ENCODE data around the gene VSTM2L. TPM values are rescaled to one million over a fixed set of nuclear protein-coding genes. Genes with fewer than 3 reads are reported as not detected.

Gene VSTM2L
- total RNA-seq, 1 donor from 2014 or later: not detected

DNA sequence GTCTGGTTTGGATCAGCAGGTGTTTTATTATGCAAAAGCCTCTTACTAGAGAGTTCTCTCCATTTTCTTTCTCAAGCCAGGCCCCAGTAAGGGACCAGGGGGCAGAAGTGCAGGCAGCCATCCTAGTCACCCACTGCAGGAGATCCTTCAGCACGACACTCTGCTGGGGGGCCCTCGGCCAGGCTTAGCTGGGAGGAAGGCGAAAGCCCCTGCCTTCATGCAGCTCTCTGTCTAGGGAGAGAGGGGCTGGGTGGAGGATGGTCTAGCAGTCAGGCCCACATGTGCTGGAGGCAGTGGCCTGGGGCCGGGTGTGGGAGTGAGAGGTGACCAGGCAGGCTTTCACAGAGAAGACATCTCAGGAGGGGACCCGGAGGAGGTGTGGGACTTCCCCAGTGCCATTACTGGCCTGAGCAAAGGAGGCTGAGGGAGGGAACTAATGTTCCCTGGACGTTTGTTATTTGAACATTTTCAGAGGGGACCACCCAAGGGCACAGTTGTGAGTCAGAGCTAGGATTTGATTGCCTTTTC is 33.5 kb upstream of the VSTM2L start:
- Mint-ChIP-seq H3K27me3 (no peaks in the 10 kb centered on the region), H3K36me3 (ENCODE audit: low read depth) (peaks cover 92% of the 10 kb centered on the region), H3K27ac (peak overlapping the region; percentile 24), H3K9me3 (no peaks in the 10 kb centered on the region), H3K4me1 (no peaks in the 10 kb centered on the region), H3K4me3 (no peak overlapping the region)
- ChIA-PET CTCF (no interaction called here), POLR2A (no interaction called here)
- DNase-seq (no peak), ATAC-seq (ENCODE audit: low read depth) (no peak)
- intact Hi-C loops (cut with micrococcal nuclease): no loop called here
- TF ChIP-seq, protein P1, sequence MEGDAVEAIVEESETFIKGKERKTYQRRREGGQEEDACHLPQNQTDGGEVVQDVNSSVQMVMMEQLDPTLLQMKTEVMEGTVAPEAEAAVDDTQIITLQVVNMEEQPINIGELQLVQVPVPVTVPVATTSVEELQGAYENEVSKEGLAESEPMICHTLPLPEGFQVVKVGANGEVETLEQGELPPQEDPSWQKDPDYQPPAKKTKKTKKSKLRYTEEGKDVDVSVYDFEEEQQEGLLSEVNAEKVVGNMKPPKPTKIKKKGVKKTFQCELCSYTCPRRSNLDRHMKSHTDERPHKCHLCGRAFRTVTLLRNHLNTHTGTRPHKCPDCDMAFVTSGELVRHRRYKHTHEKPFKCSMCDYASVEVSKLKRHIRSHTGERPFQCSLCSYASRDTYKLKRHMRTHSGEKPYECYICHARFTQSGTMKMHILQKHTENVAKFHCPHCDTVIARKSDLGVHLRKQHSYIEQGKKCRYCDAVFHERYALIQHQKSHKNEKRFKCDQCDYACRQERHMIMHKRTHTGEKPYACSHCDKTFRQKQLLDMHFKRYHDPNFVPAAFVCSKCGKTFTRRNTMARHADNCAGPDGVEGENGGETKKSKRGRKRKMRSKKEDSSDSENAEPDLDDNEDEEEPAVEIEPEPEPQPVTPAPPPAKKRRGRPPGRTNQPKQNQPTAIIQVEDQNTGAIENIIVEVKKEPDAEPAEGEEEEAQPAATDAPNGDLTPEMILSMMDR (IDR thresholded peaks at IDR 0.05): no peak

DNA sequence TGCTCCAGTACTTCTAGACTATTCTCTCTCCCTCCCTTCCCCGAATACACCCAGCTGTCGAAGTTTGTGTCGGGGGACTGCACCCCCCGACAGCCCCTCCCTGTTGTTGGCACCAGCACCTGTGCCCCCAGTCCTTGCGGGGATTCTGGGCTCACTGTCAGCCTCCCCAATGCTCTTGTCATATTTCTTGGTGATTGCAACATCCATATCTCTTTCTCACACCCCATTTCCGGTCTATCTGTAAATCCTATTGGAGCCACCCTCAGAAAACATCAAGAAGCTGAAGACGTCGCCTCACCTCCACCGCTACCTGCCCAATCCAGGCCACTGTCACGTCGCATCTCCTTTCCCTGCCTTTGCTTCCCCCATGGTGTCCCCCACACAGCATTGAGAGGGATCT is 32.6 kb upstream of the VSTM2L start:
- no peak overlapping the region for H3K27ac Mint-ChIP-seq
- H3K36me3 Mint-ChIP-seq (ENCODE audit: low read depth): peaks cover 88% of the 10 kb centered on the region
- no peak for DNase-seq
- H3K4me3 Mint-ChIP-seq: no peak overlapping the region
- ChIA-PET CTCF (no interaction called here), POLR2A (no interaction called here)
- no peaks in the 10 kb centered on the region for H3K4me1 Mint-ChIP-seq
- no peak for ATAC-seq (ENCODE audit: low read depth)
- H3K27me3 Mint-ChIP-seq: no peaks in the 10 kb centered on the region
- no peaks in the 10 kb centered on the region for H3K9me3 Mint-ChIP-seq
- intact Hi-C loops (cut with micrococcal nuclease): no loop called here
- TF ChIP-seq, protein P1 (IDR thresholded peaks at IDR 0.05): no peak

DNA sequence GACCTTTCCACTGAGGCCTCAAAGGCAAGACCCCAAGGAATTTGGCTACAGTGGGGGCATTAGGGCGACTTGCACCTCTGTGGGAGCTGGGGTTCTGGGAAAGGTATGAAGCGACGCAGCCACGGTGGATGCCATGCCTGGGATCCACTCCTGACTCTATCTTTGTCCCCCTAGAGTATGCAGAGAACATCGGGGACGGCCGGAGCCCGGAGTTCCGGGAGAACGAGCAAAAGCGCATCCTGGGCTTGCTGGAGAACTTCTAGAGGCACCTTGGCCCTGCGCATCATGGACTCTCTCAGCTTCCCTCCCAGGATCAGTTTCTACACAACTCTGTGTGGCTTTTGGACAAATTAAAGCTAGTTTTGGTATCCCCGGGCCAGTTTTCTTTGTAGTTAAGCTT is 31.2 kb upstream of the VSTM2L start:
- ChIA-PET POLR2A (no interaction called here), CTCF (no interaction called here)
- ATAC-seq (ENCODE audit: low read depth) (no peak), DNase-seq (no peak)
- Mint-ChIP-seq H3K27ac (no peak overlapping the region), H3K4me3 (no peak overlapping the region), H3K27me3 (no peaks in the 10 kb centered on the region), H3K4me1 (no peaks in the 10 kb centered on the region), H3K9me3 (no peaks in the 10 kb centered on the region), H3K36me3 (ENCODE audit: low read depth) (peaks cover 76% of the 10 kb centered on the region)
- TF ChIP-seq, protein P1 (IDR thresholded peaks at IDR 0.05): no peak
- intact Hi-C loops (cut with micrococcal nuclease): no loop called here

DNA sequence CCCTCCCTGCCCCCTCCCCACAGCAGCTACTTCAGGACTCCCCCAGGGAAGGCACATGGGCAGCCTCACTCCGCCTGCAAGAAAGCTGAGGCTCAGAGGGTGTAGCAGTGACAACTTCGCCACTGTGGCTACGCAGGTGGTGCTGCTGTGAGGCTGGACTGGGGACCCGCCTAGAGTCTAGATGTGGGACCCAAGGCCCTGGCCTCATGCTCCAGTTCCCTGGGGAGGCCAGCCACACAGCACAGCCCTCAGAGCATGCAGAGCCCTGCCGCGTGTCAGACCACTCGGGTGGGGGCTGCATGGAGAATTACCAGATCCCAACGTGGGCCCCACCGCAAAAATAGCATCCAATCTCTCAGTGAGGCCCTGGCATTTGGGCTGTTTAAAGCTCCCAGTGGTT is 30.8 kb upstream of the VSTM2L start:
- Mint-ChIP-seq H3K27ac (no peak overlapping the region), H3K27me3 (no peaks in the 10 kb centered on the region), H3K36me3 (ENCODE audit: low read depth) (peaks cover 73% of the 10 kb centered on the region), H3K9me3 (no peaks in the 10 kb centered on the region), H3K4me3 (no peak overlapping the region), H3K4me1 (no peaks in the 10 kb centered on the region)
- ATAC-seq (ENCODE audit: low read depth) (no peak), DNase-seq (no peak)
- CTCF ChIA-PET: no interaction called here
- intact Hi-C loops (cut with micrococcal nuclease): no loop called here
- TF ChIP-seq, protein P1 (IDR thresholded peaks at IDR 0.05): no peak
- POLR2A ChIA-PET: no interaction called here

DNA sequence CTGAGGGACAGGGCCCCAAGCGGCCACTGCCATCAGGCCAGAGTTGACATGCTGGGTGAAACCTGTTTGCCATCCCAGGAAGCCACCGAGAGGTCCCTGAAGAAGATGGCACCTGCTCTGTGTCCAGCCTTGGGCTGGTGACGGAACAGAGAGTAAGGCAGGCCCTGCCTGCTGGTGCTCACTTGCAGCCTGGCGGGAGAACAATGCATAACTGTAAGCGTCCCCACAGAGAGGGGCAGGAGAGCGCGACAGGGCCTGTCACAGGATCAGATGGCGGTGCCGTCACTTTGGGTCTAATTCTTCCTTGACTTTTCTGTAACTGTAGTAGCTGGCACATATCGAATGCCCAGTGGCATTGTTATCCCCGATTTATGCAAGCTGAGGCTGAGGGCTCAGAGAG is 29.0 kb upstream of the VSTM2L start:
- Mint-ChIP-seq H3K4me3 (no peak overlapping the region), H3K36me3 (ENCODE audit: low read depth) (peaks cover 57% of the 10 kb centered on the region), H3K27me3 (no peaks in the 10 kb centered on the region), H3K4me1 (no peaks in the 10 kb centered on the region), H3K27ac (no peak overlapping the region), H3K9me3 (no peaks in the 10 kb centered on the region)
- no peak for DNase-seq
- TF ChIP-seq, protein P1 (IDR thresholded peaks at IDR 0.05): no peak
- intact Hi-C loops (cut with micrococcal nuclease): no loop called here
- ChIA-PET CTCF (interaction anchor here (0.6 kb wide), 1 partner anchor 20 kb away, joined by 3 read pairs; no protein-coding TSS in a partner anchor), POLR2A (no interaction called here)
- no peak for ATAC-seq (ENCODE audit: low read depth)

Measured in activated B cell treated with CpG ODN at 0.5 μM for 24 hours (primary cell).